ENCODE results near the gene TLL1.

TLL1 gene

GRCh38 chr4:165927815-165928214 lies 54.8 kb downstream of the TLL1 start:
- TF ChIP-seq, protein P1, sequence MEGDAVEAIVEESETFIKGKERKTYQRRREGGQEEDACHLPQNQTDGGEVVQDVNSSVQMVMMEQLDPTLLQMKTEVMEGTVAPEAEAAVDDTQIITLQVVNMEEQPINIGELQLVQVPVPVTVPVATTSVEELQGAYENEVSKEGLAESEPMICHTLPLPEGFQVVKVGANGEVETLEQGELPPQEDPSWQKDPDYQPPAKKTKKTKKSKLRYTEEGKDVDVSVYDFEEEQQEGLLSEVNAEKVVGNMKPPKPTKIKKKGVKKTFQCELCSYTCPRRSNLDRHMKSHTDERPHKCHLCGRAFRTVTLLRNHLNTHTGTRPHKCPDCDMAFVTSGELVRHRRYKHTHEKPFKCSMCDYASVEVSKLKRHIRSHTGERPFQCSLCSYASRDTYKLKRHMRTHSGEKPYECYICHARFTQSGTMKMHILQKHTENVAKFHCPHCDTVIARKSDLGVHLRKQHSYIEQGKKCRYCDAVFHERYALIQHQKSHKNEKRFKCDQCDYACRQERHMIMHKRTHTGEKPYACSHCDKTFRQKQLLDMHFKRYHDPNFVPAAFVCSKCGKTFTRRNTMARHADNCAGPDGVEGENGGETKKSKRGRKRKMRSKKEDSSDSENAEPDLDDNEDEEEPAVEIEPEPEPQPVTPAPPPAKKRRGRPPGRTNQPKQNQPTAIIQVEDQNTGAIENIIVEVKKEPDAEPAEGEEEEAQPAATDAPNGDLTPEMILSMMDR (IDR thresholded peaks at IDR 0.05): no peak

DNA sequence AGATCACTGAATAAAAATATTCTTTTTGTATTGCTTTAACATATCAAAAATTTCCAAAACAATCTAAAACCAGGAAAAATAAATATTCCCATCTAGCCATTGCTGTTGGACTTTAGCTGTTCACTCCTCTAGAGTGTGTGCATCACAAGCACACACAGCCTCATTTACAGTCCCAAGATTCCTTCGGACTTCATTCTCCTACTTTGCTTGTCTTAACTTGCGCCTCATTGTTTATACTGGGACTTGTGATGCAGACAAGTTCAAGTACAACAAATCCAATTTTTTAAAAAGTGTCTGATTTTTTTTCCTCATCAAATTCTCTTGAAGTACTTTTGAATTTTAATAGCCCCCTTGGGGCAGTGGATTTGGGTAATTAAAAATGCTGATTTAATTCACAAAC lies 55.6 kb downstream of the TLL1 start:
- TF ChIP-seq, protein P1 (IDR thresholded peaks at IDR 0.05): no peak

- TF ChIP-seq, protein P1 (IDR thresholded peaks at IDR 0.05): no peak
Measured at GRCh38 chr4:165929662-165930061, 56.6 kb downstream of the TLL1 start.

DNA sequence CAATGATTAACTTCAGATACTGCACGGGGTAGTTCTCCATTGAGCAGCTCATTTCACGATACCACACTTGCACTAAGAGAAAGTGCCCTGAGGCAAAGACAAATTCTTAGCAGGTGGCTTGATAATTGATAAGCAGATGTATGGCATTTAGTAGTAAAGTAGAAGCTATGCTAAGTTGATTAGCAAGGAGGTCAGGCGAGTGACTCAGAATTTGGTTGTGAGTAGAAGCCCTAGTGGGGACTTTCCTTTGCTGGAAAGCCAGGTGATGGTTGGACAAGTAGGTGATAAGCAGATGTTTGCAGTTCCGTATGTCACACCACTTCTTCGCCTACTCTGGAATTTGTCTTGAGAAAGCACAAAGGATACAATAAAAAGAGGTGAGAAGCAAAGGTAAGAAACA lies 58.7 kb downstream of the TLL1 start:
- TF ChIP-seq, protein P1 (IDR thresholded peaks at IDR 0.05): no peak

GRCh38 chr4:165944900-165945299 lies 71.9 kb downstream of the TLL1 start:
- TF ChIP-seq, protein P1 (IDR thresholded peaks at IDR 0.05): no peak

GRCh38 chr4:165945991-165946390 lies 73.0 kb downstream of the TLL1 start:
- TF ChIP-seq, protein P1 (IDR thresholded peaks at IDR 0.05): no peak

- TF ChIP-seq, protein P1 (IDR thresholded peaks at IDR 0.05): no peak
Measured at GRCh38 chr4:165947019-165947418, 74.0 kb downstream of the TLL1 start.

DNA sequence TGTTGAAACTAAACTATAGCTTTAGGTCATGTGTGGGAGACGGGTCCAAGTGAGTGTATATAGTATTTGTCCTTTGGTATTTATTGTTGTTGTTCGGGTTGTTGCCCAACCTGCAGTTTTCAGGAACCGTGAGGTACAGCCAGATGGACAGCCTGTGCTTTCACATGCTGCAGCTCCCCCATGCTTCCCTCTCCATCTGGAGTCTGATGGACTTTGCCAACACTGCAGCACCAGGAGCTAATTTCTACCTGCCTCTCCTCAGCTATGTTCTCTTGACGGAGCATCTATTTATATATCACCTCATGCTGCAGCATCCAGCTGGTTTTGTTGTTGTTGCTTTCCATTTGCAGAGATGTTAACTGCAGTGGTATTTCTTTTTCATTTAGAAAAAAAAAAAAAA lies 80.1 kb downstream of the TLL1 start:
- TF ChIP-seq, protein P1 (IDR thresholded peaks at IDR 0.05): no peak
